GM12878 (cell line): ENCODE data around the gene RSRC1.

Source experiments
- ELK1 ChIP-seq: IDR thresholded peaks from 2 replicates; pipeline ENCODE4 v1.6.1; 2012; ENCODE audit warnings: low read depth, low read length, improper control_type of control experiment
- KDM1A ChIP-seq: fragments of 200-600 bp; sonication (generic); IDR thresholded peaks from 2 replicates; pipeline ENCODE4 v1.6.1; 2016; ENCODE audit warnings: borderline replicate concordance
- MTA2 ChIP-seq: fragments of 450-650 bp; IDR thresholded peaks from 2 replicates; pipeline ENCODE4 v1.6.1; 2016; ENCODE audit warnings: low read depth, mild to moderate bottlenecking, moderate library complexity
- POLR2A ChIP-seq: IDR thresholded peaks from 2 replicates; pipeline ENCODE4 v1.6.1; 2011; ENCODE audit warnings: low read depth, mild to moderate bottlenecking, low read length
- RAD21 ChIP-seq: IDR thresholded peaks from 2 replicates; pipeline ENCODE4 v1.6.1; 2011; ENCODE audit warnings: mild to moderate bottlenecking, low read depth, low read length, moderate library complexity; ENCODE audit not compliant: insufficient read depth
- SP1 ChIP-seq: IDR thresholded peaks from one replicate; pipeline ENCODE4 v1.6.1; 2011; ENCODE audit warnings: low read depth, low read length

- no peak for TF ChIP-seq SP1
- no peak for TF ChIP-seq ELK1
- no peak for TF ChIP-seq KDM1A
- no peak for TF ChIP-seq RAD21
- no peak for TF ChIP-seq POLR2A
- TF ChIP-seq MTA2 = no peak
Measured at GRCh38 chr3:158350971-158351370, 241.1 kb downstream of the RSRC1 start.
